Mesendoderm (in vitro differentiated cells): ENCODE measurements around the gene NCMAP.
"Not testable (repeated sequence)": the region's sequence is repeated elsewhere in the genome, so short reads cannot be mapped to it uniquely, and the experiment has no call there.

ENCODE experiments used
- DNase-seq: peaks from one replicate; pipeline ENCODE4 v3.0.0; 2013
- H2AK5ac ChIP-seq: 2 replicates; pipeline ENCODE4 v1.6.1; 2013; ENCODE audit warnings: low read length, inconsistent platforms
- H2BK120ac ChIP-seq: 2 replicates; pipeline ENCODE4 v1.6.1; 2013; ENCODE audit warnings: low read depth, mild to moderate bottlenecking, low read length, moderate library complexity, mixed read lengths
- H2BK15ac ChIP-seq: replicated peaks from 2 replicates; pipeline ENCODE4 v1.6.1; 2013; ENCODE audit warnings: low read depth, mild to moderate bottlenecking, moderate library complexity
- H2BK5ac ChIP-seq: 2 replicates; pipeline ENCODE4 v1.6.1; 2013; ENCODE audit warnings: low read length, inconsistent platforms
- H3K18ac ChIP-seq: 2 replicates; pipeline ENCODE4 v1.6.1; 2013; ENCODE audit warnings: mild to moderate bottlenecking, low read length, mixed read lengths
- H3K23ac ChIP-seq: one replicate; pipeline ENCODE4 v1.6.1; 2013; ENCODE audit warnings: low read length
- H3K27ac ChIP-seq: 2 replicates; pipeline ENCODE4 v1.5.1; 2013; ENCODE audit warnings: low read depth, mild to moderate bottlenecking, inconsistent platforms, low read length, moderate library complexity
- H3K27me3 ChIP-seq: 2 replicates; pipeline ENCODE4 v1.6.1; 2013; ENCODE audit warnings: low read length, control low read depth, mild to moderate bottlenecking, inconsistent platforms; ENCODE audit not compliant: insufficient read depth, poor library complexity
- H3K36me3 ChIP-seq: 2 replicates; pipeline ENCODE4 v1.6.1; 2013; ENCODE audit warnings: low read length, inconsistent platforms; ENCODE audit not compliant: control insufficient read depth, insufficient read depth
- H3K4ac ChIP-seq: one replicate; pipeline ENCODE4 v1.6.1; 2013; ENCODE audit warnings: low read depth, mild to moderate bottlenecking, low read length, moderate library complexity
- H3K4me1 ChIP-seq: 2 replicates; pipeline ENCODE4 v1.6.1; 2013; ENCODE audit warnings: low read depth, low read length, inconsistent platforms; ENCODE audit not compliant: control insufficient read depth
- H3K4me2 ChIP-seq: 2 replicates; pipeline ENCODE4 v1.6.1; 2013; ENCODE audit warnings: low read length
- H3K4me3 ChIP-seq: 2 replicates; pipeline ENCODE4 v1.5.1; 2013; ENCODE audit warnings: mild to moderate bottlenecking, low read length
- H3K56ac ChIP-seq: one replicate; pipeline ENCODE4 v1.6.1; 2013; ENCODE audit warnings: low read length
- H3K79me1 ChIP-seq: 2 replicates; pipeline ENCODE4 v1.6.1; 2013; ENCODE audit warnings: low read length, inconsistent platforms
- H3K79me2 ChIP-seq: 2 replicates; pipeline ENCODE4 v1.6.1; 2013; ENCODE audit warnings: mild to moderate bottlenecking, low read length; ENCODE audit not compliant: control insufficient read depth, insufficient read depth
- H3K9ac ChIP-seq: 2 replicates; pipeline ENCODE4 v1.6.1; 2013; ENCODE audit warnings: low read length, inconsistent platforms
- H4K5ac ChIP-seq: one replicate; pipeline ENCODE4 v1.6.1; 2013; ENCODE audit warnings: low read length
- H4K8ac ChIP-seq: one replicate; pipeline ENCODE4 v1.6.1; 2013; ENCODE audit warnings: low read depth, mild to moderate bottlenecking, control low read depth, low read length, moderate library complexity
- WGBS: extraction: QIAGEN DNeasy Blood & Tissue Kit; methylation state at CpG from one replicate; pipeline ENCODE4 v1.1.7; 2013; ENCODE audit warnings: low lambda C conversion rate, missing lambda C conversion rate; ENCODE audit not compliant: insufficient coverage; ENCODE audit errors: extremely low coverage; 5-methylcytosine and 5-hydroxymethylcytosine counted together

Gene NCMAP

GRCh38 chr1:24514946-24515345 is 40.9 kb upstream of the NCMAP start:
- no peaks in the 10 kb centered on the region for H3K27me3 ChIP-seq
- no peak overlapping the region for H3K23ac ChIP-seq
- peaks cover 11% of the 10 kb centered on the region for H3K79me1 ChIP-seq
- no peak overlapping the region for H4K5ac ChIP-seq
- no CpG with 5 or more reads among the region's 5 CpGs for WGBS
- H3K4ac ChIP-seq, result no peak overlapping the region
- H2BK5ac ChIP-seq, result no peak overlapping the region
- H3K27ac ChIP-seq, result no peak overlapping the region
- H2BK120ac ChIP-seq, result no peak overlapping the region
- H3K4me2 ChIP-seq, result no peak overlapping the region
- no peak overlapping the region for H3K9ac ChIP-seq
- no peak overlapping the region for H2AK5ac ChIP-seq
- no peak overlapping the region for H3K18ac ChIP-seq
- no peak for DNase-seq
- H3K56ac ChIP-seq, result no peak overlapping the region
- H4K8ac ChIP-seq, result no peak overlapping the region
- peaks cover 1% of the 10 kb centered on the region for H3K36me3 ChIP-seq
- H3K79me2 ChIP-seq, result peaks cover 4% of the 10 kb centered on the region
- no peak overlapping the region for H3K4me3 ChIP-seq
- H2BK15ac ChIP-seq, result no peak overlapping the region
- no peaks in the 10 kb centered on the region for H3K4me1 ChIP-seq

DNA sequence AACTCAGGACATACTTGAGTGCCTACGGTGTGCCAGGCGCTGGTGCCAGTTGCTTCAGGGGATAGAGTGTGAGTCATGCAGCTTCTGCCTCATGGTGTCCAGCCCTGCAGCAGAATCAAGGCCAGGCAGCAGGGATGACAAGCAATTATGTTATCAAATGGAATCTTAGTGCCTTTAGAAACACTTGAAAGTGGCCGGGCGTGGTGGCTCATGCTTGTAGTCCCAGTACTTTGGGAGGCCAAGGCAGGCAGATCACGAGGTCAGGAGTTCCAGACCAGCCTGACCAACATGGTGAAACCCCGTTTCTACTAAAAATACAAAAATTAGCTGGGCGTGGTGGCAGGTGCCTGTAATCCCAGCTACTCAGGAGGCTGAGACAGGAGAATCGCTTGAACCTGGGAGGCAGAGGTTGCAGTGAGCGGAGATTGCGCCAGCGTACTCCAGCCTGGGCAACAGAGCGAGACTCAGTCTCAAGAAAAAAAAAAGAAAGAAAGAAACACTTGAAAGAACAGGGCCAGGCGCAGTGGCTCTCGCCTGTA is 40.1 kb upstream of the NCMAP start:
- no CpG with 5 or more reads among the region's 14 CpGs for WGBS
- H3K23ac ChIP-seq, result not testable (repeated sequence)

DNA sequence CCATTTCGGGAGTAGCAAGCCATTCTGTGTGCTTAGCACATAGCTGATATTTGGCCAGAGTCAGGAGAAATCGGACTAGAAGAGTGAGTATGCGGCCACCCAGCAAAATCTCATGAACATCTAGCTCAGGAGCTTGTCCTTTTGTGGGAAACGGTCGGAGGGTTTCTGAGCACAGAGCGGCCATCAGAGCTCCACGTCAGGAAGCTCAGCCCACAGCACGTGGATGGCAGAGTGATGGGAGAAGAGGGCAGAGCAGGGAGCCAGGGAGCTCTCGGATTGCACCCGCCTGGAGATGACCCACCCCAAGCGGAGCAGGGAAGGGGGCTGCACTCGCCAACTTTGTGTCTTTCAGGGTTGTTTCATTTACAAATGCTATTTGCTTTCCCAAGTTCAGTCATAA is 39.4 kb upstream of the NCMAP start:
- DNase-seq, result no peak
- H3K27ac ChIP-seq, result no peak overlapping the region
- H3K56ac ChIP-seq, result no peak overlapping the region
- H3K4ac ChIP-seq, result no peak overlapping the region
- H3K9ac ChIP-seq, result no peak overlapping the region
- no CpG with 5 or more reads among the region's 12 CpGs for WGBS
- no peak overlapping the region for H3K4me3 ChIP-seq
- H3K4me1 ChIP-seq, result no peaks in the 10 kb centered on the region
- H4K8ac ChIP-seq, result no peak overlapping the region
- H3K4me2 ChIP-seq, result no peak overlapping the region
- H2AK5ac ChIP-seq, result no peak overlapping the region
- no peak overlapping the region for H3K18ac ChIP-seq
- no peak overlapping the region for H2BK15ac ChIP-seq
- H3K79me1 ChIP-seq, result peaks cover 6% of the 10 kb centered on the region
- H4K5ac ChIP-seq, result no peak overlapping the region
- H3K79me2 ChIP-seq, result peaks cover 4% of the 10 kb centered on the region
- no peaks in the 10 kb centered on the region for H3K27me3 ChIP-seq
- H3K23ac ChIP-seq, result no peak overlapping the region
- H3K36me3 ChIP-seq, result peaks cover 1% of the 10 kb centered on the region
- H2BK5ac ChIP-seq, result no peak overlapping the region
- no peak overlapping the region for H2BK120ac ChIP-seq

More for the DNA sequence above, 40.1 kb upstream of the NCMAP start:
- not testable (repeated sequence) for H4K5ac ChIP-seq, H2AK5ac ChIP-seq, H3K4me1 ChIP-seq, H3K4me3 ChIP-seq, DNase-seq, H3K27ac ChIP-seq, H3K27me3 ChIP-seq, H3K79me1 ChIP-seq, H3K18ac ChIP-seq, H3K4ac ChIP-seq, H2BK120ac ChIP-seq, H3K56ac ChIP-seq, H2BK15ac ChIP-seq, H3K79me2 ChIP-seq, H2BK5ac ChIP-seq, H4K8ac ChIP-seq, H3K4me2 ChIP-seq, H3K36me3 ChIP-seq, H3K9ac ChIP-seq

DNA sequence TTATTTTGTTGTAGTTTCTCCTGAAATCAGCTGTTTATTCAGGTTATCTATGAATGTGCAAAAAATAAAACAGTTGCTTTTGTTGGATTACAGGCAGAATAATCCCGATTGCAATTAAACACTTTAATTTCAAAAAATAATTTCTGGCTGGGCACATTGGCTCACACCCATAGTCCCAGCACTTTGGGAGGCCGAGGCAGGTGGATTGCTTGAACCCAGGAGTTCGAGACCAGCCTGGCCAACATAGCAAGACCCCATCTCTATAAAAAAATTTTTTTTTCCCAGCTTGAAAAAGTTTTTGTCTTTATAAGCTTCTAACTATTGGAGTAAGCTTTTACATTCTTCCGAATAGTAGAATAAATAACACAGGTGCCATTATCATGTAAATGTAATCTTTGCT is 38.0 kb upstream of the NCMAP start:
- Histone ChIP-seq H3K27ac (no peak overlapping the region), H3K4me2 (no peak overlapping the region), H3K27me3 (no peaks in the 10 kb centered on the region), H3K4me1 (no peaks in the 10 kb centered on the region), H3K9ac (no peak overlapping the region), H2BK5ac (no peak overlapping the region), H3K4ac (no peak overlapping the region), H3K36me3 (no peaks in the 10 kb centered on the region), H3K18ac (no peak overlapping the region), H2BK15ac (no peak overlapping the region), H2AK5ac (no peak overlapping the region), H4K5ac (no peak overlapping the region), H3K23ac (no peak overlapping the region), H2BK120ac (no peak overlapping the region), H4K8ac (no peak overlapping the region), H3K79me1 (peaks cover 2% of the 10 kb centered on the region), H3K79me2 (no peaks in the 10 kb centered on the region), H3K56ac (no peak overlapping the region), H3K4me3 (no peak overlapping the region)
- DNase-seq, result no peak
- no CpG with 5 or more reads among the region's 4 CpGs for WGBS

- not testable (repeated sequence) for H3K56ac ChIP-seq, H3K36me3 ChIP-seq, H3K23ac ChIP-seq, H3K27me3 ChIP-seq, H4K5ac ChIP-seq, DNase-seq, H3K4me3 ChIP-seq, H2AK5ac ChIP-seq, H2BK5ac ChIP-seq, H2BK15ac ChIP-seq, H3K4me1 ChIP-seq, H3K4ac ChIP-seq, H3K79me2 ChIP-seq, H4K8ac ChIP-seq, H3K18ac ChIP-seq, H3K27ac ChIP-seq, H3K9ac ChIP-seq, H3K4me2 ChIP-seq, H3K79me1 ChIP-seq, H2BK120ac ChIP-seq
- WGBS, result no CpG with 5 or more reads among the region's 5 CpGs
These were observed 35.6 kb upstream of the NCMAP start for GRCh38 chr1:24520282-24520681.

GRCh38 chr1:24525606-24526005 is 30.3 kb upstream of the NCMAP start:
- Histone ChIP-seq H3K18ac (no peak overlapping the region), H3K27me3 (no peaks in the 10 kb centered on the region), H3K56ac (no peak overlapping the region), H4K5ac (no peak overlapping the region), H4K8ac (no peak overlapping the region), H3K36me3 (no peaks in the 10 kb centered on the region), H3K4me3 (no peak overlapping the region), H3K23ac (no peak overlapping the region), H2AK5ac (no peak overlapping the region), H3K4me1 (peaks cover 3% of the 10 kb centered on the region), H2BK15ac (no peak overlapping the region), H3K27ac (no peak overlapping the region), H3K4me2 (no peak overlapping the region), H2BK5ac (no peak overlapping the region), H3K9ac (no peak overlapping the region), H3K79me2 (no peaks in the 10 kb centered on the region), H3K4ac (no peak overlapping the region), H2BK120ac (no peak overlapping the region), H3K79me1 (peaks cover 1% of the 10 kb centered on the region)
- peak; percentile 76 for DNase-seq
- WGBS, result no CpG with 5 or more reads among the region's 6 CpGs
